Measurements from ENCODE around the gene IGF1R.

IGF1R gene

DNA sequence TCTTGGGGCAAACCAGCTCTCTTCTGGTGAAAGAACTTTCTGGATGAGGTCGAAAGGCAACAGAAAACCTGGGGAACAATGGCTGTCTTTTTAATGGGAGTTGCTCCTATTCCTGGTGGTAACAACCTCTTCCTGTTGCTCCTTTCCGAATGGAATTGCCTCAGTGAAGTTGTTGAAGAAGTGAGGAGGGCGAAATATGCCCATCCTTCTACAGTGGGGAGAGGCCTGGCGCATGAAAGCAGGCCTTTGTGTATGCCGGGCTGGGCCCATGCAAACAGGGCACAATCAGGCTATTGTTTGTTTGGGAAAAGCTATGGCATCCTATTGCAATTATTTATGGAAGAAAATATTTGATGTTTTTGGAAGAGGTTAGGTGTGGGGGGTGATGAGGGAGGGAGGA lies 166.9 kb downstream of the IGF1R start:
- no peak overlapping the region for H3K4me3 Mint-ChIP-seq
- peaks cover 34% of the 10 kb centered on the region for H3K36me3 Mint-ChIP-seq
- no peak overlapping the region for H3K27ac Mint-ChIP-seq
- no peaks in the 10 kb centered on the region for H3K27me3 Mint-ChIP-seq
- peaks cover 8% of the 10 kb centered on the region for H3K4me1 Mint-ChIP-seq (ENCODE audit: low read depth)
- H3K9me3 Mint-ChIP-seq (ENCODE audit: low read depth), result no peaks in the 10 kb centered on the region

DNA sequence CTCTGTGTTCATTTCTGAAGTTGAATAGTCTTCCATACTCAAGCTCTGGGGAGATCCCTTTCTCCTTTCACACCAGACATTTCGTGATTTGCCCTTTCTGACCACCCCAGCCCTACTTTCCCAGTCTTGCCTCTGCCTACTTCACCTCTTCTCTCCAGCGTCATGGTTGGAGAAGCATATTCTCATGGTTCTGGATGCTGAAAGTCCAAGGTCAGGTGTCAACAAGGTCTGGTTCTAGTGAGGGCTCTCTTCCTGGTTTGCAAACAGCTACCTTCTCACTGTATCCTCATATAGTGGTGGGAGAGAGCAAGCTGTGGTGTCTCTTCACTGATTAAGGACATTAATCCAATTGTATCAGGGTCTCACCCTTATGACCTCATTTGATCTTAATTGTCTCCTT lies 169.4 kb downstream of the IGF1R start:
- H3K27ac Mint-ChIP-seq, result no peak overlapping the region
- peaks cover 10% of the 10 kb centered on the region for H3K4me1 Mint-ChIP-seq (ENCODE audit: low read depth)
- H3K36me3 Mint-ChIP-seq, result peaks cover 50% of the 10 kb centered on the region
- H3K9me3 Mint-ChIP-seq (ENCODE audit: low read depth), result peaks cover 18% of the 10 kb centered on the region
- H3K4me3 Mint-ChIP-seq, result no peak overlapping the region
- H3K27me3 Mint-ChIP-seq, result no peaks in the 10 kb centered on the region

DNA sequence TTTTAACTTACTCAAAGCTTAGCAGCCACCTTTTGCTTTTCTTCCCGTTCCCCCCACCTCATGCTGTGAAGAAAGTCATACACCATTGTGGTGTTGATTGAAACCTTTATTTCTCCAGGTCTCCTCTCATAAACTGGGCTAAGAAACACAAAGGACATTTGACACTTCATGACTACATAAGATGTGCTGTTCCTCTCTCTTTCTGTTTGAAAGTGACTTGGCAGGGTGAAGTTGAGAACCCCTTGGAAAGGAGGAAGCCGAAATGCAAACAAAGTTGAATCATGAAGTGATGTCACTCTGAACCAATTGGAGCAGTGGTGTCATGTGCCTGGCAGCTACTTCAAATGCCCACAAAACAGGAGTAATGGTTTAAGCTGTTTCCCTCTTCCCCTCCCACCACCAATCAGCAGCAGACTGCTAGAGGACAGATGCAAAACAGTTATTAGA lies 174.7 kb downstream of the IGF1R start:
- H3K4me3 Mint-ChIP-seq, result no peak overlapping the region
- H3K36me3 Mint-ChIP-seq, result peaks cover 47% of the 10 kb centered on the region
- H3K27me3 Mint-ChIP-seq, result no peaks in the 10 kb centered on the region
- H3K27ac Mint-ChIP-seq, result no peak overlapping the region
- H3K9me3 Mint-ChIP-seq (ENCODE audit: low read depth), result peaks cover 21% of the 10 kb centered on the region
- H3K4me1 Mint-ChIP-seq (ENCODE audit: low read depth), result peaks cover 4% of the 10 kb centered on the region

DNA sequence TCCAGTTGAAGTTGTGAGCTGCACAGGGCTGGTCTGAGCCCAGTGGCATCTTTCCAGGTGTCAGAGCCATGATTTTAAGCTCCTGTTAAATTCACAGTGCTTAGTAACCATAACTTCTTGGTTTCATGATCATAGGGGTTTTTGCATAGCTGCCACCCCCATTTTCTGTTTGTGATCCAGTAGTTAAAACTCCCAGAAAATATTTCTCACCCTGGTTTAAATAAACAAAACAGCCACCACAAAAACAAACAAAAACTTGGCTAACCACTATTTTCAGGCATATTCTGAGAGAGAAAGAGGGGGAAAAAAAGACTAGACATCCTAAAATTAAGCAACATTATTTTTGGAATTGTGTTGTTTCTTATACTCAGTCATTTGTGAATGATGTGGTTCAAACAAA lies 175.3 kb downstream of the IGF1R start:
- Mint-ChIP-seq H3K27me3 (no peaks in the 10 kb centered on the region), H3K27ac (no peak overlapping the region), H3K36me3 (peaks cover 48% of the 10 kb centered on the region), H3K4me3 (no peak overlapping the region), H3K4me1 (ENCODE audit: low read depth) (peaks cover 4% of the 10 kb centered on the region), H3K9me3 (ENCODE audit: low read depth) (peaks cover 24% of the 10 kb centered on the region)

DNA sequence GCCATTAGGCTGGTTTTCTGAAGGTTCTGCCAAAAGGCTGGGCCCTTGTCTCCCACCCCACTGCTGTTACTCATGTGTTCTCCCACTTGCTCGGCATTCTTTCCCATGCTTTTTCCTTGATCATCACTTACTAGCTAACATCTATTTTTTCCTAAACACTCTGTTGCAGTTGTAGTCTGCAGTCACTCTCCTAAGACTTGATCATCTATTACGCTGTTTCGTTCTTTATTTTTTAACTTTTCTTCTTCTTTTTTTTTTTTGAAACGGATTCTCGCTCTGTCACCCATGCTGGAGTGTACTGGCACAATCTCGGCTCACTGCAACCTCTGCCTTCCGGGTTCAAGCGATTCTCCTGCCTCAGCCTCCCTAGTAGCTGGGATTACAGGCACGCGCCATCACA lies 176.3 kb downstream of the IGF1R start:
- Mint-ChIP-seq H3K27me3 (no peaks in the 10 kb centered on the region), H3K27ac (no peak overlapping the region), H3K4me3 (no peak overlapping the region), H3K9me3 (ENCODE audit: low read depth) (peaks cover 29% of the 10 kb centered on the region), H3K4me1 (ENCODE audit: low read depth) (peaks cover 2% of the 10 kb centered on the region), H3K36me3 (peaks cover 48% of the 10 kb centered on the region)

DNA sequence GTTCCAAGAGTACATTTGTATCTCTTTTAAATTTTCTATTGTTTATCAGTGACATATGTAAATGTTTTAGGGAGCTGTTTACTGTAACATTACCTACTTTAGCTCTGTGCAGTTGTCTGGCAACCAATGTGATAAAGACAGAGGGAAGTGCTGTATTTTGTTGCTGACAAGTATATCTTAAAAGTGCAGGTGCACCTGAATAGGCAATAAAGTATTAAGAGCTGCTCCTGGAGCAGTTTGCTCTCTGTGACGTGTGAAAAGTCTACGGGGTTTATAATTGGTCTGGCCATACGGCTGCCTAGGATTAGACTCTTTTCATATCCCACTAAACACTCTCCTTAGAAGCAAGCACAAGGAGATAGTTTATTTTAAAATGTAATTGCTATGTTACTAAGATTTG lies 178.3 kb downstream of the IGF1R start:
- Mint-ChIP-seq H3K9me3 (ENCODE audit: low read depth) (peaks cover 36% of the 10 kb centered on the region), H3K4me3 (no peak overlapping the region), H3K4me1 (ENCODE audit: low read depth) (peaks cover 2% of the 10 kb centered on the region), H3K27me3 (no peaks in the 10 kb centered on the region), H3K27ac (no peak overlapping the region), H3K36me3 (peaks cover 51% of the 10 kb centered on the region)

DNA sequence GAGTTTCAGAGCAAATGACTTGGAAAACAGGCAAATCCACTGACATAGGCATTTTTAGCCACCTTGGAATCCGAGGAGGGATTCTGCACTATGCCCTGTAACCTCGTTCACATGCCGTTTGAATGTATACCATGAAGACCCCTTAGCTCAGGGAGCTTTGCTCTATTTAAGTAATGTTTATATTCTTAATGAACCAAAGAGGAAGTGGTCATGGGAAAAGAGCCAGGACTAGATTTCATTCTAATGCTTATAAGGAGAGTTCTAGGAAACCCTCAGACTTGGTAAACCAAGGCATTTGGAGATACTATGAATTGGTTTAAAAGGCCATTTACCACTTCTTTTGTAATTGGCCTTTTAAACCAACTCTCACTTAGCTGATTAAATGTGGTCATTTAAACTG lies 178.9 kb downstream of the IGF1R start:
- Mint-ChIP-seq H3K27me3 (no peaks in the 10 kb centered on the region), H3K9me3 (ENCODE audit: low read depth) (peaks cover 31% of the 10 kb centered on the region), H3K36me3 (peaks cover 51% of the 10 kb centered on the region), H3K4me1 (ENCODE audit: low read depth) (peaks cover under 1% of the 10 kb centered on the region), H3K27ac (no peak overlapping the region), H3K4me3 (no peak overlapping the region)

DNA sequence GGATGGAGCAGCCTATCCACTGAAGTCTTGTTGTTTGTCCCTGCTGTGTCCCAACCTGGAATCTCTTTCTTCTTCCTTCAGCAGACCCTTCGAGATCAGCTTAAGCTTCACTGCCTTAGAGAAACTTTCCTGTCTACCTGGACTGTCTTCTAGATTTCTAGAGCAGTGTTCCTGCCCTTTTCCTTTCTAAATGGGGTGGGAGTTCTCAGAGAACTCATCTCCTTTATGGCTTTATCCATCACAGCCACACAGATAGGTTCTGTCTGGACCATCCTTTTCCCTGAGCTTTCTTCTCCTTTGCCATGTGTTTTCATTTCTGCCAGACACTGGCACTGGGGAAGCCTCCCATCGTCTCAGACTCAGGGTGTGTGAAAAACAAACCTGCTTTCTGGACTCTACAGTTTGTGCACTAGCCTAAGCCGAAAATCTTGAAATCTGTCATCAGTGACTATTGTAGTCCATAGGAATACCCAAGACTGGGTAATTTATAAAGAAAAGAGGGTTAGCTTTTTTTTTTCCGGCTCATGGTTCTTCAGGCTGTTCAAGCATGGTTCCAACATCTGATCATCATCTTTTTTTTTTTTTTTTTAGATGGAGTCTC lies 181.8 kb downstream of the IGF1R start:
- peaks cover 3% of the 10 kb centered on the region for H3K4me1 Mint-ChIP-seq (ENCODE audit: low read depth)
- H3K36me3 Mint-ChIP-seq, result peaks cover 50% of the 10 kb centered on the region
- H3K27me3 Mint-ChIP-seq, result no peaks in the 10 kb centered on the region
- H3K27ac Mint-ChIP-seq, result no peak overlapping the region
- no peak overlapping the region for H3K4me3 Mint-ChIP-seq
- peaks cover 30% of the 10 kb centered on the region for H3K9me3 Mint-ChIP-seq (ENCODE audit: low read depth)

DNA sequence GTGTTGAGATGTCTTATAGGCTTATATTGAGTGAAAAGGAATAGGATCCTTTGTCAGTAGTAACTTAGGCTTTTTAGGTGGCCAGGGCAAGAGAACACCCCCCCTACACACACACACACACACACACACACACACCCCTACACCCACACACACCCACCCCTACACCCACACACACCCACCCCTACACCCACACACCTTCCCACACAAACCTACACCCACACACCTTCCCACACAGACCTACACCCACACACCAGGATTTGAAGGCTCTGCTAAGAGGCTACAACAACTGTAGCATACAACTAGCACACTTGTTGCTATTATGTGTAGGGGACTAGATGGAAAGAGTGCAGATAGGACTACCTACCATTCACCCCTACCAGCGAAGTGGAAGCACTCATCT lies 186.6 kb downstream of the IGF1R start:
- Mint-ChIP-seq H3K4me3 (no peak overlapping the region), H3K4me1 (ENCODE audit: low read depth) (peaks cover 15% of the 10 kb centered on the region), H3K9me3 (ENCODE audit: low read depth) (peaks cover 18% of the 10 kb centered on the region), H3K36me3 (peaks cover 46% of the 10 kb centered on the region), H3K27ac (no peak overlapping the region), H3K27me3 (no peaks in the 10 kb centered on the region)

DNA sequence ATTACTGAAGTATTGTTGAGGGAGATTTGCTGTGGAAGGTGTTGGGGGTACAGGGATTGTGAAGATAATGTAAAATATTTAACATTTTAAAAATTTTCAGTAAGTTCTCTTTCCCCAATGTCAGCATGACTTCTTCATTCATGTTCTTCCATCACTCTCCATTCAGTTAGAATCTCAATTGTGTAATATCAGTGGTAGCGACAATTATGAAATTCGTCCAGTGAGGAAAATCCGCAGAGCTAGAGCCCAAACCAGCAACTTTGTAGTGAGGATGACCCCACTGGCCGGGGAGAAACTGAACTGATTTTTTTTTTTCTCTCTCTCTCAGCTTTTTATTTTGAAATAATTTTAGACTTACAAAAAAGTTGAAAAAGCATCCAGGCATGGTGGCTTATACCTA lies 187.5 kb downstream of the IGF1R start:
- no peak overlapping the region for H3K27ac Mint-ChIP-seq
- H3K36me3 Mint-ChIP-seq, result peaks cover 41% of the 10 kb centered on the region
- H3K27me3 Mint-ChIP-seq, result no peaks in the 10 kb centered on the region
- H3K9me3 Mint-ChIP-seq (ENCODE audit: low read depth), result peaks cover 12% of the 10 kb centered on the region
- no peak overlapping the region for H3K4me3 Mint-ChIP-seq
- peaks cover 17% of the 10 kb centered on the region for H3K4me1 Mint-ChIP-seq (ENCODE audit: low read depth)

DNA sequence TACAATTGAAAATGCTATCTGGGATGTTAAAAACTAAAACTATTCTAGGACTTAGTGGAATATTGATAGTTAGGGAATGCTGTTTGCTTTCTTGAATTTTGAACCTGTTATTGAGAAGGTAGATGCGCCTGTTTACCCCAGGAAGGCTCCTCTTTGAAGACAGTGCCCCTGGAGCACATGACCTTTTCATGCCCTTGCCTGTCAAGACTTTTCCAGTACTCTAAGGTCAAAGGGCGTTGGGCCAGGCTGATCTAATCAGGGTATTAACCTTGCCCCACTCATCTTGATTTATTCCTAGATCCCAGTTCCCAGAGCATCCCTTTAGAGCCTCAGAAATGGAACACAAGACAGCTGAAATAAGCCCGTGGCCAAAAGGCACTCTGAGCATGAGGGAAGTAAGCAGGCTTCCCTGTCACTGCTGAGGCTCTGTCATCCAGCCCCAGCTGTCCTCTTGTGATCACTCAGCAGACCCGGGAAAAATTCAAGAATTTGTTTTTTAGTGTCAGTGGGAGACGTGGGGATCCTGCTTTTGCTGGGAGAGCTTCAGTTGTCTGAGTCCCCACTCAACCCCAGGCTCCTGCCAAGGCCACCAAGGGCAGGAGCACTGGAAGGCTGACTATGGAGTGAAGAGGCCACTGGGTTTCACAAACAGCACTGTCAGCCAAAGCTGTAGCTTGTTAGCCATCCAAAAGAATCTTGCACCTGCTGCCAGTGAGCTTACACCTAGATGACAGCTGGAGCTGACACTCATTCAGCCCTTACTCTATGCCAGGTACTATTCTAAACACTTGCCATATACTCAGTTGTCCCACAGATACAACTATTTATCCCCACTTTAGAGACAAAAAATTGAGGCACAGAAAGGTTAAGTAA lies 190.3 kb downstream of the IGF1R start:
- H3K27ac Mint-ChIP-seq, result no peak overlapping the region
- H3K4me1 Mint-ChIP-seq (ENCODE audit: low read depth), result peaks cover 34% of the 10 kb centered on the region
- peaks cover 23% of the 10 kb centered on the region for H3K36me3 Mint-ChIP-seq
- H3K9me3 Mint-ChIP-seq (ENCODE audit: low read depth), result no peaks in the 10 kb centered on the region
- H3K4me3 Mint-ChIP-seq, result no peak overlapping the region
- no peaks in the 10 kb centered on the region for H3K27me3 Mint-ChIP-seq

DNA sequence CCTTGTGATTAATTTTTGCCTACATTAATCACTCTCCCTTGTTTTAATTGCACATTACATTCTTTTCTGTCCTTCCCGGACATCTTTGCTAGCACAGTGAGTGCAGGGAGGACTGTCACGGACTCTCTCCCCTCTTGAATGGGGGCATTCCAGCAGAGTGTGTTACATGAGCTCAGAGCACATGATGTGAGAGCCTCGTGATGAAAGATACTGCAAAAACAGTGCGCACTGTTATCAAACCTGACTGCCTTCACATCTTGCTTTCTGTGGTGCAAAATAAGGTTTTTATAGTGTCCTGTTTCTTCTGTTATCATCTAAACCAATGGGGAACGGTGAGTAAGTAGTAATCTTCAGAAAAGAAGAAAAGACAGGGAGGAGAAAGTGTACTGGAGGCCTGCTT lies 191.7 kb downstream of the IGF1R start:
- H3K9me3 Mint-ChIP-seq (ENCODE audit: low read depth), result no peaks in the 10 kb centered on the region
- no peak overlapping the region for H3K4me3 Mint-ChIP-seq
- no peak overlapping the region for H3K27ac Mint-ChIP-seq
- H3K27me3 Mint-ChIP-seq, result no peaks in the 10 kb centered on the region
- H3K4me1 Mint-ChIP-seq (ENCODE audit: low read depth), result peaks cover 43% of the 10 kb centered on the region
- H3K36me3 Mint-ChIP-seq, result peaks cover 17% of the 10 kb centered on the region

DNA sequence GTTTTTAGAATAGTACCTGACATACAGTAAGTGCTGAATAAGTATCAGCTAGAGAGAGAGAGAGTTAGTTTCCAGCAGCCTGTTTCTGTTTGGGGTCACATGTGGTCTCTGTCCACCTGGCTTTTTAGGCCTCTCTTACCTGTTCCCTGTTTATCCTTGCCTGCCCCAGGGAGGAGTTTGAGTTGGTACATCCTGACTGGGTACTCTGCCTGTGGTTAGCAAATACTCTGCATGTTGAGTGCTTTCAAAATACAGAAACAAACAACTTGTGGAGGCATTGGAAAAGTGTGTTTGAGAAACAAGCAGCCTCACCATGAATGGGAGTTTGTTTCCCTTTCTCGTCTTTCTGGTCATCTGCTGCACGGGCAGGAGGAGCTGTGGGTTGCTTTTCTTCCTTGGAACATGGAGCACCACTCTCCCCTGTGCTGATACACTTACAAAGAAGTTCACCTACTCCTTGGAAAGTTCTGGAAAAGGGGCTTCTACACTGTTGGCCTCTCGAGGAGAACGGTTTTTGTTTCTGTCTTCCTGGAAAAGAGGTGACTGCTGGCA lies 193.2 kb downstream of the IGF1R start:
- H3K9me3 Mint-ChIP-seq (ENCODE audit: low read depth), result no peaks in the 10 kb centered on the region
- H3K4me1 Mint-ChIP-seq (ENCODE audit: low read depth), result peaks cover 48% of the 10 kb centered on the region
- H3K4me3 Mint-ChIP-seq, result no peak overlapping the region
- H3K27me3 Mint-ChIP-seq, result no peaks in the 10 kb centered on the region
- H3K27ac Mint-ChIP-seq, result no peak overlapping the region
- peaks cover 13% of the 10 kb centered on the region for H3K36me3 Mint-ChIP-seq

DNA sequence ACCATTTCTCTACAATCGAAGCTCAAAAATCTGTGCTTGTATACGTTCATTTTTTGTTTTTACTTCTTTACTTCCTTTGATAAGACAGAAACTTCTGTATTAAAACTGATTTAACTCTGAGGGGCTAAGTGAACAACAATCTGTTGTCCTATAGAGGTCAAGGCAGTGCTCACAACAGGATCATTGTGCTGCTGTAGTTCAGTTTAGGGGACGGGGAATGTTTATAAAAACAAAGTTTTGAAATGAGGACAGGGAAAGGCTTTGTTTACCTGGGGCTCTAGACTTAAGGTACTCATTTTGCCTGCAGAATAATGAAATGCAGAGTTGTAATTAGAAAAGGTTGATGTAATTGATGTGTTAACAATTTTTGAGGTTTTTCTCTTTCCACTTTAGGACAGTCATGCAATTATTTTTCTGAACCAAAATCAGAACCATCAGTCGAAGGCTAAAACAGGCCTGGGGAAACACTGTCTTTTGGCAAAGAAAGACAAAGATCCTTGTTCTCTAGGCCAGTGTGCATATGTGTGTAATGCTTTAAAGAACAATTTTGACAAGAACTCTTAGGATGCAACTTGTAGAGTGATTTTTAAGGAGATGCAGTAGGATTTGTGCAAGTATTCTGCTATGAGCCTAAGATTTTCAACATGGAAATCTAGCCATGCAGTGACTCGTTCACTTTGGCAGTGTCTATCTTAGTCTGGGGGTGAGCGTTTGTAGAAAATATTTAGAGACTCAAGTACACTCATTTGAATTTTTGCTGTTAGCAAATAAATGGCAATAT lies 194.0 kb downstream of the IGF1R start:
- Mint-ChIP-seq H3K4me1 (ENCODE audit: low read depth) (peaks cover 47% of the 10 kb centered on the region), H3K9me3 (ENCODE audit: low read depth) (no peaks in the 10 kb centered on the region), H3K27ac (no peak overlapping the region), H3K4me3 (no peak overlapping the region), H3K27me3 (no peaks in the 10 kb centered on the region), H3K36me3 (peaks cover 11% of the 10 kb centered on the region)

DNA sequence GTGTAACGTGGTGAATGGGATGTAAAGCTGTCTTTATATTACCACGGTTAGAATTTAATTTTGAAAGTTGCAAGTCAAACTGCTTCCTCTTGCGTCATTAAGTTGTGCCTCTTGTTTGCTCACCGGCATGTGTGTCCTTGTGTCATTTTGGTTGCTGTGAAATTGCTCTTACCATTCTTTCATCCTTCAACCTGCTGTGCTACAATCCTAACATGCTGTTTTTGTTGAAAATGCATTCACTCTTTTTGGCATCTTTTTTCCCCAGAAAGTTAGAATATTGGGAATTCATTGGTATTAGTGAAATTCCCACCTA lies 194.6 kb downstream of the IGF1R start:
- H3K9me3 Mint-ChIP-seq (ENCODE audit: low read depth), result no peaks in the 10 kb centered on the region
- H3K27ac Mint-ChIP-seq, result no peak overlapping the region
- peaks cover 45% of the 10 kb centered on the region for H3K4me1 Mint-ChIP-seq (ENCODE audit: low read depth)
- no peaks in the 10 kb centered on the region for H3K27me3 Mint-ChIP-seq
- no peak overlapping the region for H3K4me3 Mint-ChIP-seq
- peaks cover 7% of the 10 kb centered on the region for H3K36me3 Mint-ChIP-seq
